Forelimb muscle (tissue), 1 donor: Measurements from ENCODE around the gene LRP5. TPM values are rescaled to one million over a fixed set of nuclear protein-coding genes. Genes with fewer than 3 reads are reported as not detected.

Experiments
- DNase-seq: peaks from one replicate; pipeline ENCODE4 v3.0.0-alpha.2; 2013; ENCODE audit warnings: low read depth
- polyA plus RNA-seq: library from polyadenylated mRNA; unstranded; fragments of 120-200 nt; gene quantifications from one replicate; pipeline ENCODE4 v1.2.1, GENCODE V29; 2013; ENCODE audit not compliant: insufficient read length

LRP5 gene
- polyA plus RNA-seq, 1 donor = 51.4 TPM

- DNase-seq = no peak
Measured at GRCh38 chr11:68371171-68372041, 59.0 kb downstream of the LRP5 start.

- DNase-seq = no peak
Measured at GRCh38 chr11:68372114-68372513, 59.7 kb downstream of the LRP5 start.

GRCh38 chr11:68372625-68373024 lies 60.2 kb downstream of the LRP5 start:
- no peak for DNase-seq

- no peak for DNase-seq
Measured at GRCh38 chr11:68373189-68373814, 60.9 kb downstream of the LRP5 start.

DNA sequence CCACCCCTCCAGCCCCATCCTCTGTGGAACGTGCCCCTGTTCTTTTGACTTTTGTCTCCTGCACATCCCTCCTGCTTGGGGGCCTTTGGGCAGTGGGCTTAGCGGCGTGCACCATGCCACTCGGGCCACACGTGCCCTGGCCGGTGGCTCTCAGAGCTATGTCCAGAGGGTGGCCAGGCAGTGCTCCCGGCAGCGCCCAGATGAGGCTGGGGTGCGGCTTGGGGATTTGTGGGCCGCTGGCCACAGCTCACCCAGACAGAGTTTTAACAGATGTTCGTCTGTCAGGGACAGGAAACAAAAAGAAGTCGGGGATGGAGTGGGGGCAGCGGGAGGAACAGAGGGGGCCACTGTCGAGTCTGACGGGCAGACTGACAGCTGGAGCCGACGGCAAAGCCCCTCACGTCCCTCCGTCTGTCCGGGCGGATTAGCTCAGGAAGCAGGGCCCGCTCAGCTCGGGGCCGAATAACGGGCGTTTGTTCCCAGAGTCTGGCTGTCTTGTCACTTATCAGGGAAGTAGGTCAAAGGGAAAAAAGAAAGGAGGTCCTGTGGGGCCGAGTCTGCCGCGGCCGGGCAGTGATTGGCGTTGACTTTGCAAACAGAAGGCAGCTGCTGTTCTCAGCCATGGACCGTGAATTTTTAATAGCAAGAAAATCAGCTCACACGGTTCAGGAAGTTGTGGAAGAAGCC lies 61.6 kb downstream of the LRP5 start:
- no peak for DNase-seq

DNA sequence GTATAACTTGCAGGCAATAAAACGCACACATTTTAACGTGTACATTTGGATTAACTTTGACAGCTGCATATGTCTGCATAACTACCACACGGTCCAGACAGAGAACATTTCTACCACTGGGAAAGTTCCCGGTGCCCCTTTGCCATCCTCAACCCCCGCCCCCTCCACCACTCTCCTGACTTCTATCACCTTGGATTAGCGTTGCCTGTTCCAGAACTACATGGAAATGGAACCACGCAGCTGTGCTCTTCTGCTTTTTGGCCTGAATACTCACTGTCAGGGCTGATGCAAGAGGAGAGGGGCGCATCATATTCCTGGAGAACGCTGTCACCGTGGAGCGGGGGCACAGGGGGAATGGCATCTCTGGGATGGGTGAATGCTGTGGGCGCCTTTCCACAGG lies 62.1 kb downstream of the LRP5 start:
- no peak for DNase-seq

DNA sequence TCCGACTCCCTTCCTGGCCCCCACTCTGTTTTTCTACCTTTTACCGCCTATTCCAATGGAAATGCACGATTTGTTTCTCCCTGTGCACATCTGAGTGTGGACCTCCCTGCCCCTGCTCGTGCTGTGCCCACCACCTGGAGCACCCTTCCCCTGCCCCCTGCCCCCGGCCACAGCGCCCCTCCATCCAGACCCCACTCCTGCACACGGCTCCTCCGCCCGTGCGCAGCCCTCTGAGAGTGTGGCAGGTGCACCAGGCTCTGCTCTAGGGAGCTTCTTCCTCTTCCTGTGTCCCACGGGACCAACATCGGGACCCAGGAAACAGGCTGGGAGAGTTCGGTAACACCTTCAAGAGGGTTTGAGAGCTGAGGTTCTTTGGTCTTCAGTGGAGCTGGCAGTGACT lies 62.9 kb downstream of the LRP5 start:
- no peak for DNase-seq

DNA sequence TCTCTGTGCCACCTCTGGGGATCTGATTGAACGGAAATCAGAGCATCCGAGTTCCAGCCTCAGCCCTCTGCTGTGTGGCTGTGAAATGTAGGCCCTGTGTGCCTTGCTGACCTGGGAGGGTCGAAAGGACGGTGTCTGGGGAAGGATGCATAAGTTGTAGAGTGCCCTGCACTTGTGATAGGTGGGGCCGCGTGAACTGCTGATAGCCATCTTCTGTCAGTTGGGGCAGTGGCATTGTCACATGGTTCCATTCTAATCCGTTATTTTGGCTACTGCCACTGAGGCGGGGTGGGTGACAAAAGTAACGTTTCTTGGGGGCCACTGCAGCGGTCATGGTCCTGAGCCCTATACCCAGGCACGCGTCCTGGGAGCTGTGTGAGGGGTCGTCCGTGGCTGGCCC lies 63.4 kb downstream of the LRP5 start:
- DNase-seq = no peak

- DNase-seq = no peak
Measured at GRCh38 chr11:68377389-68377795, 65.0 kb downstream of the LRP5 start.

GRCh38 chr11:68379206-68379605 lies 66.8 kb downstream of the LRP5 start:
- no peak for DNase-seq

GRCh38 chr11:68380786-68381622 lies 68.6 kb downstream of the LRP5 start:
- DNase-seq = no peak

DNA sequence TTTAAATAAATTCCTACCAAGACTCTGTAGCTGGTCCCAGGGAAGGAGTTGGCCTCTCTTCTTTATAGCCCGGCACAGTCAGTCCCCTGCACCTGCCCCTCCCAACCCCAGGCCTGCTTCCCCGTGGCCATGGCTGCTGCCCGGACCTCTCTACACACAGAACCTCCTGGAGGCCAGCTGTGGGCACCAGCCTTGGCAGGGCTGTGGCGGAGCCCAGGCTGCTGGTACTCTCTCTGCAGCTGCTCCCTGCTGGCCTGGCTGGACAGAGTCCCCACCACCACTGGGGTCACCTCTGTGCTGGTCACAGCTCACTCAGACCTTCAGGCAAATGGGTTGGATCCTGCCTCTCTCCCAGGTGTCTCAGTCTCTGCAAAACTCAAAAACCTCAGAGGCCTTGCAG lies 69.3 kb downstream of the LRP5 start:
- no peak for DNase-seq

DNA sequence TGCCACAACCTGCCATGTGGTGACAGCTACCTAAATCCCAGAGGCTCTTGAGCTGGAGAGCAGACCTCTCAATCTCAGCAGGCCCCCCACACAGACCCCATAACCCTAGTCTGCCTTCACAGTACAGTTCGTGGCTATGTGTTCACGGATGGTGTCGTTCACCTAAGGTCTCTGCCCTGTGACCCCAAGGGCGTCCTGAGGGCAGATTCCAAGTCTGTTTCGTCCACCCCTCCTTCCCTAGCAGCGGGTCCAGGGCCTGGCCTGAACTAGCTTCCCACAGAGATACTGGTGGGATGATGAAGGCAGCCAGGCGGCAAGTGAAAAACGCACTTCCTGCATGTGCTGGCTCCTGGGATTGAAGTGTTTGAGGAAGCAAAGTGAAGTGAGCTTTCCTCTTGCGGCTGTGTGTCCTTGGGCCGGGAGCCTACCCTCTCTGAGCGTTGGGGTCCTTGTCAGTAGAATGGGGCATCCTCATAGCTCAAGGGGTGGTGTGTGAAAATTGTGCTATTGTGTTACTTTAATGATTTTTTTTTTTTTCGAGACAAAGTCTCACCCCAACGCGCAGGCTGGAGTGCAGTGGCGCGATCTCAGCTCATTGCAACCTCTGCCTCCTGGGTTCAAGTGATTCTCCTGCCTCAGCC lies 70.1 kb downstream of the LRP5 start:
- DNase-seq = no peak

DNA sequence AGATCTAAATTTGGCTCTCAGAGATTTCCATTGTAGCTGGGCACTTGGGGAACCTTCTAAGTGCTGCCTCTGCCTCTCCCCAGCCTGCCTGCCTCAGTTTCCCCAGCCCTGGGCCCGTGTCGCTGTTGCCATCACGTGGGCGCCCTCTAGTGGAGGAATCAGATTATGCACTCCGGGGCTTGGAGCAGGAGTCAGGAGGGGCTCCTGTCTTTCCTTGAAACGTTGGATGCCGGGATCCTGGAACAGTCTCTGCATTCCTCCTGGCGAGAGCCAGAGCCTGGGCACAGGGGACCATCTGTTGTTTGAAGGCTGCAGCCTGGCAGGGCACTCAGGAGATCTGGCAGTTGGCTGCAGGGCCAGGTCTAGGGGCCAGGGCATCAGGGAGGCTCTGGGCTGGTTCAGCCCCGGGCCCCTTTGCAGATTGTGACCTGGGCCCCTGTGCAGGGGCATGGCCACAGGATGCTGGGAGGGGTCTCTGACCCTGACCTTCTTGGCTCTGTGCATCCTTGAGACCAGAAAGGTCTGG lies 71.6 kb downstream of the LRP5 start:
- DNase-seq = no peak

GRCh38 chr11:68384530-68385081 lies 72.2 kb downstream of the LRP5 start:
- no peak for DNase-seq

GRCh38 chr11:68385128-68385527 lies 72.7 kb downstream of the LRP5 start:
- DNase-seq = no peak

DNA sequence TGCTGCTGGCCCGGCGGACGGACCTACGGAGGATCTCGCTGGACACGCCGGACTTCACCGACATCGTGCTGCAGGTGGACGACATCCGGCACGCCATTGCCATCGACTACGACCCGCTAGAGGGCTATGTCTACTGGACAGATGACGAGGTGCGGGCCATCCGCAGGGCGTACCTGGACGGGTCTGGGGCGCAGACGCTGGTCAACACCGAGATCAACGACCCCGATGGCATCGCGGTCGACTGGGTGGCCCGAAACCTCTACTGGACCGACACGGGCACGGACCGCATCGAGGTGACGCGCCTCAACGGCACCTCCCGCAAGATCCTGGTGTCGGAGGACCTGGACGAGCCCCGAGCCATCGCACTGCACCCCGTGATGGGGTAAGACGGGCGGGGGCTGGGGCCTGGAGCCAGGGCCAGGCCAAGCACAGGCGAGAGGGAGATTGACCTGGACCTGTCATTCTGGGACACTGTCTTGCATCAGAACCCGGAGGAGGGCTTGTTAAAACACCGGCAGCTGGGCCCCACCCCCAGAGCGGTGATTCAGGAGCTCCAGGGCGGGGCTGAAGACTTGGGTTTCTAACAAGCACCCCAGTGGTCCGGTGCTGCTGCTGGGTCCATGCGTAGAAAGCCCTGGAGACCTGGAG lies 74.1 kb downstream of the LRP5 start:
- no peak for DNase-seq

DNA sequence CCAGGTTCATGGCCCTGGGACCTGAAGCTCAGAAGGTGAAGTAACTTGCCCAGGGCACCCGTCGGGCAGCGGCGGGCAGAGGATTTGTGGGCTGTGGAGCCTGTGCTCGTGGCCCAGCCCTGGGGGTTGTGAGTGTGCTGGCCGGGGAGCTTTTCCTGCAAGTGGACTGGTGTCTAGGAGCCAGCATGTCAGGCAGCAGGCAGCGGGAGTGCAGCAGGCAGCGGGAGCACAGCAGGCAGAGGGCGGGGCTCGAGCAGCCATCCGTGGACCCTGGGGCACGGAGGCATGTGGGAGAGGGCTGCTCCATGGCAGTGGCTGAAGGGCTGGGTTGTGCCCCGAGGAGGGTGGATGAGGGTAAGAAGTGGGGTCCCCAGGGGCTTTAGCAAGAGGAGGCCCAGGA lies 75.4 kb downstream of the LRP5 start:
- DNase-seq = no peak

DNA sequence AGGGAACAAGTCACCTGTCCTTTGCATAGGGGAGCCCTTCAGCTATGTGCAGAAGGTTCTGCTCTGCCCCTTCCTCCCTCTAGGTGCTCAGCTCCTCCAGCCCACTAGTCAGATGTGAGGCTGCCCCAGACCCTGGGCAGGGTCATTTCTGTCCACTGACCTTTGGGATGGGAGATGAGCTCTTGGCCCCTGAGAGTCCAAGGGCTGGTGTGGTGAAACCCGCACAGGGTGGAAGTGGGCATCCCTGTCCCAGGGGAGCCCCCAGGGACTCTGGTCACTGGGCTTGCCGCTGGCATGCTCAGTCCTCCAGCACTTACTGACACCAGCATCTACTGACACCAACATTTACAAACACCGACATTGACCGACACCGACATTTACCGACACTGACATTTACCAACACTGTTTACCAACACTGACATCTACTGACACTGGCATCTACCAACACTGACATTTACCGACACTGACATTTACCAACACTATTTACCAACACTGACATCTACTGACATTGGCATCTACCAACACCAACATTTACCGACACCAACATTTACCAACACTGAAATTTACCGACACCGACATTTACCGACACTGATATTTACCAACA lies 76.3 kb downstream of the LRP5 start:
- no peak for DNase-seq

- no peak for DNase-seq
Measured at GRCh38 chr11:68390315-68390714, 77.9 kb downstream of the LRP5 start.
